Measurements from ENCODE around the gene EPB41L4A.

DNA sequence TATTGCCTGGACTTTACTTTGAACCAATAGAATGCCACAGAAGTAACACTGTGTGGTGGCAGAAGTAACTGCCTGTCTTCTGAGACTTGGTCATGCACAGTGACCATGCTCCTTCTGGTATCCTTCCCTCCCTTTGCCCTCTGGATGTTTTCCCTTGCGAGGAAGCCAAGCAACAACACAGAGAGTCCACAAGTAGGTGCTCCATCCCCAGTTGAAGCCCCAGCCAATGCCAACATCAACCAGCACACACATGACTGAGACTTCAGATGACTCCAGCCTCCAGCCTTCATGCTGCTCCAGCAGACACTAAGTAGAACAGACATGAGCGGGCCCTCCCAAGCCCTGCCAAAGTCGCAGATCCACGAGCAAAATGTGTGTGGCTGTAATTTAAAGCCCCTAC, 129.6 kb downstream of the EPB41L4A start:
- TF ChIP-seq, protein P1, sequence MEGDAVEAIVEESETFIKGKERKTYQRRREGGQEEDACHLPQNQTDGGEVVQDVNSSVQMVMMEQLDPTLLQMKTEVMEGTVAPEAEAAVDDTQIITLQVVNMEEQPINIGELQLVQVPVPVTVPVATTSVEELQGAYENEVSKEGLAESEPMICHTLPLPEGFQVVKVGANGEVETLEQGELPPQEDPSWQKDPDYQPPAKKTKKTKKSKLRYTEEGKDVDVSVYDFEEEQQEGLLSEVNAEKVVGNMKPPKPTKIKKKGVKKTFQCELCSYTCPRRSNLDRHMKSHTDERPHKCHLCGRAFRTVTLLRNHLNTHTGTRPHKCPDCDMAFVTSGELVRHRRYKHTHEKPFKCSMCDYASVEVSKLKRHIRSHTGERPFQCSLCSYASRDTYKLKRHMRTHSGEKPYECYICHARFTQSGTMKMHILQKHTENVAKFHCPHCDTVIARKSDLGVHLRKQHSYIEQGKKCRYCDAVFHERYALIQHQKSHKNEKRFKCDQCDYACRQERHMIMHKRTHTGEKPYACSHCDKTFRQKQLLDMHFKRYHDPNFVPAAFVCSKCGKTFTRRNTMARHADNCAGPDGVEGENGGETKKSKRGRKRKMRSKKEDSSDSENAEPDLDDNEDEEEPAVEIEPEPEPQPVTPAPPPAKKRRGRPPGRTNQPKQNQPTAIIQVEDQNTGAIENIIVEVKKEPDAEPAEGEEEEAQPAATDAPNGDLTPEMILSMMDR (conservative IDR thresholded peaks at IDR 0.05), result no peak; the same call in 1 of the 2 replicates
- TF ChIP-seq ZFX (IDR thresholded peaks at IDR 0.05), result no peak

Measured in C4-2B (cell line).